Measurements from ENCODE around the gene AAGAB. TPM values are rescaled to one million over a fixed set of nuclear protein-coding genes. Genes with fewer than 3 reads are reported as not detected.

AAGAB gene, protein sequence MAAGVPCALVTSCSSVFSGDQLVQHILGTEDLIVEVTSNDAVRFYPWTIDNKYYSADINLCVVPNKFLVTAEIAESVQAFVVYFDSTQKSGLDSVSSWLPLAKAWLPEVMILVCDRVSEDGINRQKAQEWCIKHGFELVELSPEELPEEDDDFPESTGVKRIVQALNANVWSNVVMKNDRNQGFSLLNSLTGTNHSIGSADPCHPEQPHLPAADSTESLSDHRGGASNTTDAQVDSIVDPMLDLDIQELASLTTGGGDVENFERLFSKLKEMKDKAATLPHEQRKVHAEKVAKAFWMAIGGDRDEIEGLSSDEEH
- total RNA-seq = 43.4 and 49.4 TPM in 2 replicates

DNA sequence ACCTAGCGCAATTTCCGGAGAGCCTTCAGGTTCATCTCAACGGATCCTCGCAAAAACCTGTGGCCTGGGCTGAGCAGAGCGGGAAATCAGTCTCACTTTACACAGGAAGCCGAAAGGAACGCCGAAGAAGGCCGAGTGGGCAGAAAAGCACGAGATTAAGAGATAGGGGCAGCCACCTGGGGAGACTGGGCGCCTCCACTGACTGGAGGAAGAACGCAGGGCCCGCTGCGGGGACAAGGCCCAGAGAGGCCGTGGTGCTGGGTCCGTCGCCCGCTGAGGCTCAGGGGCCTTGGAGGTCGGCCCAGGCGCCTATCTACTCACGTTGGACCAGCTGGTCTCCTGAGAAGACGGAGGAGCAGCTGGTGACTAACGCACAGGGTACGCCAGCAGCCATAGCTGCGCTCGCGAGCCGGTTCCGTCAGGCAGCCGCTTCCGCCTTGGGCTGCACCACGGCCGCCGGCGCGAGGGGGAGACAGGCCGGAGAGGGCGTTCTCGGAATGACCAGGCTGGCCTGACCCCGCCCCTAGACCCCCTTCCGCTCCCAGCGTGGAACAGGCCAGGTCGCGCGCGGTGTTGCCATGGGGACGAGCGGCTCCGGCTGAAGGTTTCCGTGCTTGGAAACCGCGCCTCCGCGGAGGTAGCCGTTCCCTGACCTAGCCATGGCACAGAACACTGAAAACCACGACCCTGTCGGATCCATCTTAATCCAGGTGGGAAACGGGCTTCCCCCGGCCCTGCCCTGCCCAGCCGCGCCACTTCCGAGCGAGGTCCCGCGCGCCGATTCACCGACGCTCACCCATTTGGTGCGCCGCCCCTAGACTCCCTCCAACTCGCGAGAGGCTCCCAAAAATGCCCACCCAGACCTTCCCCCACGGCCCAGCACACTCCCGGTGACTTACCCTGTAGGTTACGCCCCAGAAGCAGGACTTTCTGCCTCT lies at the start of gene AAGAB, which contains the start of gene IQCH:
Gene AAGAB, minus strand, starts transcription at position 424 of the 938 bp plus-strand sequence. Its CDS starts 30 bp downstream, at position 394.
Gene IQCH, plus strand, starts transcription at position 549 of the 938 bp plus-strand sequence. Its CDS starts 111 bp downstream, at position 660.

Other genes with a start within 250 kb of the AAGAB start
- gene SMAD3, start 189.1 kb downstream of the AAGAB start, total RNA-seq = 33.3 and 35.8 TPM in 2 replicates
- gene IQCH, start 125 bp upstream of the AAGAB start, total RNA-seq = 3.2 and 3.3 TPM in 2 replicates